ENCODE data around the gene CDCP2. TPM values are rescaled to one million over a fixed set of nuclear protein-coding genes. Genes with fewer than 3 reads are reported as not detected.

CDCP2 gene
- total and polyA plus RNA-seq, 10 donors, result 0.23 to 1.6 (median 0.85) TPM; not detected in 3

GRCh38 chr1:54172614-54173599, 20.1 kb upstream of the CDCP2 start:
- Histone ChIP-seq H3K36me3 (peaks cover 0 to 62% (median 5%) of the 10 kb centered on the region in 6 donors), H3K27ac (peak overlapping the region; percentile 22 to 75 (median 63)), H3K27me3 (replicated peaks in 1 of 7) (no peaks in the 10 kb centered on the region), H3K4me1 (peaks cover 3 to 29% (median 14%) of the 10 kb centered on the region in 6 donors), H3K9me3 (no peaks in the 10 kb centered on the region), H3K4me3 (no peak overlapping the region)
- intact Hi-C loops (cut with DNase I; ENCODE audit: low total_unique reads), result no loop called here
- DNase-seq, result peak; percentile 40
- TF ChIP-seq CTCF (IDR thresholded peaks at IDR 0.05 in 8 of 11, conservative IDR thresholded peaks at IDR 0.05 in 3 of 11) (no peak), POLR2AphosphoS5 (IDR thresholded peaks at IDR 0.05) (no peak), POLR2A (IDR thresholded peaks at IDR 0.05) (no peak)
- WGBS, 5 donors, result 53 to 65% (median 60%) methylated on average over 10 of the region's 10 CpGs

GRCh38 chr1:54171606-54172005, 18.8 kb upstream of the CDCP2 start:
- intact Hi-C loops (cut with DNase I; ENCODE audit: low total_unique reads), result no loop called here
- Histone ChIP-seq H3K27ac (no peak overlapping the region), H3K4me3 (no peak overlapping the region), H3K36me3 (peaks cover 0 to 49% (median 5%) of the 10 kb centered on the region in 6 donors), H3K4me1 (peaks cover 3 to 29% (median 14%) of the 10 kb centered on the region in 6 donors), H3K9me3 (no peaks in the 10 kb centered on the region), H3K27me3 (replicated peaks in 1 of 7) (no peaks in the 10 kb centered on the region)
- 84 to 92% (median 90%) methylated on average over 8 of the region's 8 CpGs for WGBS, 5 donors
- peak; percentile 55 for DNase-seq
- TF ChIP-seq CTCF (IDR thresholded peaks at IDR 0.05 in 8 of 11, conservative IDR thresholded peaks at IDR 0.05 in 3 of 11), result no peak

- intact Hi-C loops (cut with DNase I; ENCODE audit: low total_unique reads), result no loop called here
- no peaks in the 10 kb centered on the region for H3K27me3 ChIP-seq (replicated peaks in 1 of 7)
- H3K4me3 ChIP-seq, result no peak overlapping the region
- no peaks in the 10 kb centered on the region for H3K9me3 ChIP-seq
- TF ChIP-seq POLR2A (IDR thresholded peaks at IDR 0.05) (no peak), POLR2AphosphoS5 (IDR thresholded peaks at IDR 0.05) (no peak), CTCF (IDR thresholded peaks at IDR 0.05 in 8 of 11, conservative IDR thresholded peaks at IDR 0.05 in 3 of 11) (no peak)
- H3K27ac ChIP-seq, result no peak overlapping the region
- H3K36me3 ChIP-seq, result peaks cover 0 to 43% (median 5%) of the 10 kb centered on the region in 6 donors
- DNase-seq, result peak; percentile 49
- WGBS, 5 donors, result 75 to 88% (median 80%) methylated on average over 8 of the region's 8 CpGs
- H3K4me1 ChIP-seq, result peaks cover 3 to 29% (median 14%) of the 10 kb centered on the region in 6 donors
Measured at GRCh38 chr1:54171016-54171415, 18.2 kb upstream of the CDCP2 start.

- Histone ChIP-seq H3K27ac (no peak overlapping the region), H3K9me3 (no peaks in the 10 kb centered on the region), H3K4me3 (no peak overlapping the region), H3K36me3 (peaks cover 0 to 27% (median 0%) of the 10 kb centered on the region in 6 donors), H3K4me1 (peaks cover 3 to 26% (median 13%) of the 10 kb centered on the region in 6 donors), H3K27me3 (replicated peaks in 1 of 7) (no peaks in the 10 kb centered on the region)
- DNase-seq, result no peak
- intact Hi-C loops (cut with DNase I; ENCODE audit: low total_unique reads), result no loop called here
- WGBS, 5 donors, result 73 to 90% (median 76%) methylated on average over 3 of the region's 3 CpGs
- TF ChIP-seq POLR2AphosphoS5 (IDR thresholded peaks at IDR 0.05) (no peak), POLR2A (IDR thresholded peaks at IDR 0.05) (no peak), CTCF (IDR thresholded peaks at IDR 0.05 in 8 of 11, conservative IDR thresholded peaks at IDR 0.05 in 3 of 11) (no peak)
Measured at GRCh38 chr1:54169068-54169467, 16.3 kb upstream of the CDCP2 start.

All from spleen (tissue), 11 donors.